IPS DF 4.7 (cell line): Measurements from ENCODE around the gene NLRP6.
"Not testable (repeated sequence)": the region's sequence is repeated elsewhere in the genome, so short reads cannot be mapped to it uniquely, and the experiment has no call there.

ENCODE experiments used
- DNase-seq: peaks from one replicate; pipeline ENCODE4 v3.0.0-alpha.2; 2013; ENCODE audit warnings: low spot score; ENCODE audit errors: extremely low read depth

The NLRP6 gene

GRCh38 chr11:255816-256215 lies 22.4 kb upstream of the NLRP6 start:
- no peak for DNase-seq

GRCh38 chr11:256952-257737 lies 21.1 kb upstream of the NLRP6 start:
- no peak for DNase-seq

GRCh38 chr11:257766-258493 lies 20.3 kb upstream of the NLRP6 start:
- DNase-seq: no peak

- DNase-seq: no peak
Observed at GRCh38 chr11:259413-259812, 18.8 kb upstream of the NLRP6 start.

GRCh38 chr11:261624-262023 lies 16.6 kb upstream of the NLRP6 start:
- no peak for DNase-seq

- DNase-seq: no peak
Observed at GRCh38 chr11:266676-267439, 11.3 kb upstream of the NLRP6 start.

GRCh38 chr11:267491-267994 lies 10.7 kb upstream of the NLRP6 start:
- no peak for DNase-seq

- DNase-seq: not testable (repeated sequence)
Observed at GRCh38 chr11:268716-269145, 9.5 kb upstream of the NLRP6 start.

GRCh38 chr11:269146-269890 lies 8.9 kb upstream of the NLRP6 start:
- no peak for DNase-seq

- DNase-seq: no peak
Observed at GRCh38 chr11:270451-271318, 7.5 kb upstream of the NLRP6 start.

- no peak for DNase-seq
Observed at GRCh38 chr11:271319-271715, 6.9 kb upstream of the NLRP6 start.

- DNase-seq: no peak
Observed at GRCh38 chr11:272195-272930, 5.8 kb upstream of the NLRP6 start.

- DNase-seq: no peak
Observed at GRCh38 chr11:272931-273198, 5.3 kb upstream of the NLRP6 start.

GRCh38 chr11:276219-276618 lies 2.0 kb upstream of the NLRP6 start:
- no peak for DNase-seq

- no peak for DNase-seq
Observed at GRCh38 chr11:279040-279965, 1.1 kb downstream of the NLRP6 start.

- DNase-seq: no peak
Observed at GRCh38 chr11:279966-280705, 1.9 kb downstream of the NLRP6 start.

GRCh38 chr11:280706-281485 lies 2.7 kb downstream of the NLRP6 start:
- DNase-seq: no peak
